ENCODE data around the gene IGF1R. TPM values are rescaled to one million over a fixed set of nuclear protein-coding genes. Genes with fewer than 3 reads are reported as not detected.

IGF1R gene
- total and polyA plus RNA-seq, 2 of the 13 experiments (the other 11 are each of a cell fraction or from before 2014, with no cell fraction given): 15.9 to 18.4 TPM

GRCh38 chr15:98843844-98844243 lies 195.5 kb downstream of the IGF1R start (continued):
- TF ChIP-seq ZNF556 (CRISPR knock-in tag; IDR thresholded peaks at IDR 0.05; ENCODE audit: borderline replicate concordance): no peak
- no peak for TF ChIP-seq RAD51 (IDR thresholded peaks at IDR 0.05; ENCODE audit: borderline replicate concordance)
- TF ChIP-seq, protein P1, sequence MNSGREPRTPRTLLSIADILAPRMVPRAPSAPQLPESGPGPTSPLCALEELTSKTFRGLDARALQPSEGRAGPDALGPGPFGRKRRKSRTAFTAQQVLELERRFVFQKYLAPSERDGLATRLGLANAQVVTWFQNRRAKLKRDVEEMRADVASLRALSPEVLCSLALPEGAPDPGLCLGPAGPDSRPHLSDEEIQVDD (CRISPR knock-in tag; IDR thresholded peaks at IDR 0.05; ENCODE audit: borderline replicate concordance): no peak
- no peak for TF ChIP-seq KAT7 (CRISPR knock-in tag; IDR thresholded peaks at IDR 0.05; ENCODE audit: borderline replicate concordance)
- TF ChIP-seq, protein P2, sequence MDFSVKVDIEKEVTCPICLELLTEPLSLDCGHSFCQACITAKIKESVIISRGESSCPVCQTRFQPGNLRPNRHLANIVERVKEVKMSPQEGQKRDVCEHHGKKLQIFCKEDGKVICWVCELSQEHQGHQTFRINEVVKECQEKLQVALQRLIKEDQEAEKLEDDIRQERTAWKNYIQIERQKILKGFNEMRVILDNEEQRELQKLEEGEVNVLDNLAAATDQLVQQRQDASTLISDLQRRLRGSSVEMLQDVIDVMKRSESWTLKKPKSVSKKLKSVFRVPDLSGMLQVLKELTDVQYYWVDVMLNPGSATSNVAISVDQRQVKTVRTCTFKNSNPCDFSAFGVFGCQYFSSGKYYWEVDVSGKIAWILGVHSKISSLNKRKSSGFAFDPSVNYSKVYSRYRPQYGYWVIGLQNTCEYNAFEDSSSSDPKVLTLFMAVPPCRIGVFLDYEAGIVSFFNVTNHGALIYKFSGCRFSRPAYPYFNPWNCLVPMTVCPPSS (IDR thresholded peaks at IDR 0.05): no peak
- no peak for TF ChIP-seq HCFC1 (IDR thresholded peaks at IDR 0.05; ENCODE audit: low read depth, low read length)
- TF ChIP-seq, protein P3, sequence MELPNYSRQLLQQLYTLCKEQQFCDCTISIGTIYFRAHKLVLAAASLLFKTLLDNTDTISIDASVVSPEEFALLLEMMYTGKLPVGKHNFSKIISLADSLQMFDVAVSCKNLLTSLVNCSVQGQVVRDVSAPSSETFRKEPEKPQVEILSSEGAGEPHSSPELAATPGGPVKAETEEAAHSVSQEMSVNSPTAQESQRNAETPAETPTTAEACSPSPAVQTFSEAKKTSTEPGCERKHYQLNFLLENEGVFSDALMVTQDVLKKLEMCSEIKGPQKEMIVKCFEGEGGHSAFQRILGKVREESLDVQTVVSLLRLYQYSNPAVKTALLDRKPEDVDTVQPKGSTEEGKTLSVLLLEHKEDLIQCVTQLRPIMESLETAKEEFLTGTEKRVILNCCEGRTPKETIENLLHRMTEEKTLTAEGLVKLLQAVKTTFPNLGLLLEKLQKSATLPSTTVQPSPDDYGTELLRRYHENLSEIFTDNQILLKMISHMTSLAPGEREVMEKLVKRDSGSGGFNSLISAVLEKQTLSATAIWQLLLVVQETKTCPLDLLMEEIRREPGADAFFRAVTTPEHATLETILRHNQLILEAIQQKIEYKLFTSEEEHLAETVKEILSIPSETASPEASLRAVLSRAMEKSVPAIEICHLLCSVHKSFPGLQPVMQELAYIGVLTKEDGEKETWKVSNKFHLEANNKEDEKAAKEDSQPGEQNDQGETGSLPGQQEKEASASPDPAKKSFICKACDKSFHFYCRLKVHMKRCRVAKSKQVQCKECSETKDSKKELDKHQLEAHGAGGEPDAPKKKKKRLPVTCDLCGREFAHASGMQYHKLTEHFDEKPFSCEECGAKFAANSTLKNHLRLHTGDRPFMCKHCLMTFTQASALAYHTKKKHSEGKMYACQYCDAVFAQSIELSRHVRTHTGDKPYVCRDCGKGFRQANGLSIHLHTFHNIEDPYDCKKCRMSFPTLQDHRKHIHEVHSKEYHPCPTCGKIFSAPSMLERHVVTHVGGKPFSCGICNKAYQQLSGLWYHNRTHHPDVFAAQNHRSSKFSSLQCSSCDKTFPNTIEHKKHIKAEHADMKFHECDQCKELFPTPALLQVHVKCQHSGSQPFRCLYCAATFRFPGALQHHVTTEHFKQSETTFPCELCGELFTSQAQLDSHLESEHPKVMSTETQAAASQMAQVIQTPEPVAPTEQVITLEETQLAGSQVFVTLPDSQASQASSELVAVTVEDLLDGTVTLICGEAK (IDR thresholded peaks at IDR 0.05): no peak
- TF ChIP-seq, protein P3 (CRISPR knock-in tag; IDR thresholded peaks at IDR 0.05): no peak
- TF ChIP-seq EP300 (IDR thresholded peaks at IDR 0.05; ENCODE audit: low read depth in 2 of 2, low read length in 2 of 2): peak; percentile 32 to 91; a peak in 2 of 4 replicates
- TF ChIP-seq EP300 (CRISPR knock-in tag; IDR thresholded peaks at IDR 0.05; ENCODE audit: borderline replicate concordance): no peak
- no peak for TF ChIP-seq ZNF264 (CRISPR knock-in tag; IDR thresholded peaks at IDR 0.05)
- TF ChIP-seq TBX3 (IDR thresholded peaks at IDR 0.05; ENCODE audit: borderline replicate concordance): peak; percentile 97
- peak; percentile 74 for TF ChIP-seq PHF5A (CRISPR knock-in tag; IDR thresholded peaks at IDR 0.05; ENCODE audit: low read depth, unreplicated experiment)
- no peak for TF ChIP-seq ZNF510 (CRISPR knock-in tag; IDR thresholded peaks at IDR 0.05; ENCODE audit: low read depth)
- TF ChIP-seq TBX2 (CRISPR knock-in tag; IDR thresholded peaks at IDR 0.05; ENCODE audit: borderline replicate concordance): no peak
- TF ChIP-seq ZNF256 (CRISPR knock-in tag; conservative IDR thresholded peaks at IDR 0.05): no peak
- TF ChIP-seq HOXD1 (CRISPR knock-in tag; IDR thresholded peaks at IDR 0.05): no peak
- TF ChIP-seq CBX5 (CRISPR knock-in tag; IDR thresholded peaks at IDR 0.05; ENCODE audit: borderline replicate concordance): no peak
- no peak for TF ChIP-seq ZBTB38 (CRISPR knock-in tag; IDR thresholded peaks at IDR 0.05)
- TF ChIP-seq ZNF792 (CRISPR knock-in tag; IDR thresholded peaks at IDR 0.05): no peak
- no peak; the same call in 1 of the 2 replicates for TF ChIP-seq ZMYM4 (CRISPR knock-in tag; IDR thresholded peaks at IDR 0.05)
- TF ChIP-seq ZNF557 (CRISPR knock-in tag; IDR thresholded peaks at IDR 0.05): no peak
